Astrocyte (in vitro differentiated cells and primary cell): ENCODE measurements around the gene LRRC47.

Experiments
- EZH2 ChIP-seq: IDR thresholded peaks from 2 replicates; pipeline ENCODE4 v1.6.1; 2012; ENCODE audit warnings: mild to moderate bottlenecking, low read length, inconsistent platforms; ENCODE audit not compliant: insufficient read depth
- TF ChIP-seq, protein P1 (sequence below): IDR thresholded peaks from 2 replicates; pipeline ENCODE4 v1.5.1; 2011; ENCODE audit warnings: low read depth, mild to moderate bottlenecking, inconsistent platforms, low read length, moderate library complexity; ENCODE audit not compliant: insufficient read depth

DNA sequence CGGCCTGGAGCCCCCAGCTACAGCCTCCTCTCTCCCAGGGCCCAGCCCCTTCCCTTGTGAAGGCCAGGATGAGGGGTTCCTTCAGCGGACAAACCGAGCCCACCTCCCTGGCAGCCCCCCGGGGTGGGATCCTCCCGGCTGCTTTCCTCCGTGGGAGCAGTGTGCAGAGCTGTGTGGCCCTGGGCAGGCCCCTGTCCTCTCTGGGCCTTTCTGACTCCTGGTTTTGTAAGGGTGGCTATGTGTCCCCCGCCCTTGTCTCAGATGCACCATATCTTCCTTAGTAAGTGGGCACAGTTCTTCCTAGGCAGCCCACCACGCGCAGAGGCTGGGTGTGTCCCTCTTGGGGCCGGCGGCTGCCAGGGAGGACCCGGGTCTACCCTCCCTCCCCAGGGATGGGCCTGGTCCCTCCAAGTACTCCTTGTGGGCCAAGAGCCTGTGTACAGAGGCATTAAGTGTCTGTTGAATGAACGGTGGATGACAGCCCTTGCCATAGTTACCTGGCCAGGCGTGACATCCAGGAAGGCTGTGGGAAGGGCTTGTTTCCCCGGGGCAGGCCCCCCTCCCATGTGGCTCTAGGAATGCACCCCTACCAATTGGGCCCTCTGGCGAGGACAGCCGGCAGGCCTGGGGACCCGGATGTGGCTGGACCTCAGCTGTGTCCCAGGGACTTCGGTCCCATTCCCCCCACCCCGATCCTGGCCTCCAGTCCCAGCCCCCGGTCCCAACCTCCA lies 19.9 kb downstream of the LRRC47 start:
- TF ChIP-seq, protein P1, sequence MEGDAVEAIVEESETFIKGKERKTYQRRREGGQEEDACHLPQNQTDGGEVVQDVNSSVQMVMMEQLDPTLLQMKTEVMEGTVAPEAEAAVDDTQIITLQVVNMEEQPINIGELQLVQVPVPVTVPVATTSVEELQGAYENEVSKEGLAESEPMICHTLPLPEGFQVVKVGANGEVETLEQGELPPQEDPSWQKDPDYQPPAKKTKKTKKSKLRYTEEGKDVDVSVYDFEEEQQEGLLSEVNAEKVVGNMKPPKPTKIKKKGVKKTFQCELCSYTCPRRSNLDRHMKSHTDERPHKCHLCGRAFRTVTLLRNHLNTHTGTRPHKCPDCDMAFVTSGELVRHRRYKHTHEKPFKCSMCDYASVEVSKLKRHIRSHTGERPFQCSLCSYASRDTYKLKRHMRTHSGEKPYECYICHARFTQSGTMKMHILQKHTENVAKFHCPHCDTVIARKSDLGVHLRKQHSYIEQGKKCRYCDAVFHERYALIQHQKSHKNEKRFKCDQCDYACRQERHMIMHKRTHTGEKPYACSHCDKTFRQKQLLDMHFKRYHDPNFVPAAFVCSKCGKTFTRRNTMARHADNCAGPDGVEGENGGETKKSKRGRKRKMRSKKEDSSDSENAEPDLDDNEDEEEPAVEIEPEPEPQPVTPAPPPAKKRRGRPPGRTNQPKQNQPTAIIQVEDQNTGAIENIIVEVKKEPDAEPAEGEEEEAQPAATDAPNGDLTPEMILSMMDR: no peak
- no peak for TF ChIP-seq EZH2
